ENCODE data around the gene CDSN.

CDSN gene

GRCh38 chr6:31144296-31144969 is 24.2 kb upstream of the CDSN start:
- DNase-seq: no peak

GRCh38 chr6:31143148-31143547 is 22.9 kb upstream of the CDSN start:
- no peak for DNase-seq

GRCh38 chr6:31142361-31142761 is 22.1 kb upstream of the CDSN start:
- no peak for DNase-seq

- DNase-seq: no peak
Observed at GRCh38 chr6:31140643-31141042, 20.4 kb upstream of the CDSN start.

GRCh38 chr6:31139599-31139998 is 19.4 kb upstream of the CDSN start:
- DNase-seq: no peak

GRCh38 chr6:31138982-31139381 is 18.7 kb upstream of the CDSN start, which contains the start of gene PSORS1C2:
TSS of gene PSORS1C2 (minus strand) at chr6:31139066. CDS start at chr6:31139026, 40 bp downstream.
- no peak for DNase-seq

GRCh38 chr6:31135710-31136109 is 15.5 kb upstream of the CDSN start:
- no peak for DNase-seq

GRCh38 chr6:31132806-31133205 is 12.6 kb upstream of the CDSN start:
- no peak for DNase-seq

- no peak for DNase-seq
Observed at GRCh38 chr6:31131595-31131994, 11.3 kb upstream of the CDSN start.

- no peak for DNase-seq
Observed at GRCh38 chr6:31130751-31131150, 10.5 kb upstream of the CDSN start.

GRCh38 chr6:31129130-31129529 is 8.9 kb upstream of the CDSN start:
- DNase-seq: no peak

- peak; percentile 76 for DNase-seq
Observed at GRCh38 chr6:31128093-31128676, 7.9 kb upstream of the CDSN start.

- no peak for DNase-seq
Observed at GRCh38 chr6:31126396-31127175, 6.3 kb upstream of the CDSN start.

- DNase-seq: no peak
Observed at GRCh38 chr6:31125586-31126363, 5.5 kb upstream of the CDSN start.

- DNase-seq: no peak
Observed at GRCh38 chr6:31125162-31125561, 4.9 kb upstream of the CDSN start.

- DNase-seq: no peak
Observed at GRCh38 chr6:31122791-31123706, 2.8 kb upstream of the CDSN start.

- DNase-seq: no peak
Observed at GRCh38 chr6:31121131-31121790, 1.0 kb upstream of the CDSN start.

GRCh38 chr6:31118178-31118577 is 2.1 kb downstream of the CDSN start:
- no peak for DNase-seq

- DNase-seq: no peak
Observed at GRCh38 chr6:31116661-31117385, 3.4 kb downstream of the CDSN start.

GRCh38 chr6:31115941-31116560 is 4.2 kb downstream of the CDSN start:
- no peak for DNase-seq

All from CD4-positive, alpha-beta T cell treated with Interleukin-12 subunit alpha and Interleukin-12 subunit beta, for 1 hour (primary cell).